GM12878 (cell line): Measurements from ENCODE around the gene HLA-DQB1. TPM values are rescaled to one million over a fixed set of nuclear protein-coding genes. Genes with fewer than 3 reads are reported as not detected.

Experiments used
- BACH1 ChIP-seq: fragments of 450-650 bp; IDR thresholded peaks from 2 replicates; pipeline ENCODE4 v1.6.1; 2017; ENCODE audit warnings: mild to moderate bottlenecking, borderline replicate concordance
- CEBPB ChIP-seq, 2 experiments: fragments of 150-350 bp in 1 of 2; IDR thresholded peaks; 2 replicates each; pipeline ENCODE4 v1.6.1; 2012 to 2014; ENCODE audit warnings: low read depth in 2 of 2, low read length in 2 of 2, borderline replicate concordance in 1 of 2, inconsistent platforms in 1 of 2
- EED ChIP-seq: sonication (generic); IDR thresholded peaks from 2 replicates; pipeline ENCODE4 v1.6.1; 2016; ENCODE audit warnings: antibody characterized with exemption, low read depth
- EGR1 ChIP-seq, 2 experiments: IDR thresholded peaks; 1 replicate in 1 of 2; 2 replicates in 1 of 2; pipeline ENCODE4 v1.6.1; 2011 to 2012; ENCODE audit warnings: low read depth in 2 of 2, low read length in 2 of 2, borderline replicate concordance in 1 of 2, mild to moderate bottlenecking in 1 of 2, moderate library complexity in 1 of 2
- GABPA ChIP-seq: IDR thresholded peaks from 2 replicates; pipeline ENCODE4 v1.6.1; 2014; ENCODE audit warnings: antibody characterized with exemption, low read depth, mild to moderate bottlenecking, inconsistent platforms
- HDGF ChIP-seq: fragments of 450-650 bp; IDR thresholded peaks from 2 replicates; pipeline ENCODE4 v1.6.1; 2016; ENCODE audit warnings: antibody characterized with exemption
- KLF5 ChIP-seq: fragments of 450-650 bp; IDR thresholded peaks from 2 replicates; pipeline ENCODE4 v1.6.1; 2014; ENCODE audit warnings: mild to moderate bottlenecking; ENCODE audit not compliant: partially characterized antibody
- LARP7 ChIP-seq: fragments of 450-650 bp; IDR thresholded peaks from 2 replicates; pipeline ENCODE4 v1.6.1; 2017; ENCODE audit warnings: mild to moderate bottlenecking
- NRF1 ChIP-seq: conservative IDR thresholded peaks from 2 replicates; pipeline ENCODE4 v1.6.1; 2011; ENCODE audit warnings: mild to moderate bottlenecking, low read depth, low read length, improper control_type of control experiment
- SMAD5 ChIP-seq: IDR thresholded peaks from 2 replicates; pipeline ENCODE4 v1.6.1; 2016; ENCODE audit warnings: antibody characterized with exemption, low read depth
- STAT1 ChIP-seq: fragments of 450-650 bp; conservative IDR thresholded peaks from 2 replicates; pipeline ENCODE4 v1.6.1; 2014; ENCODE audit warnings: antibody characterized with exemption, mild to moderate bottlenecking
- TARDBP ChIP-seq: IDR thresholded peaks from 2 replicates; pipeline ENCODE4 v1.6.1; 2016; ENCODE audit warnings: borderline replicate concordance
- polyA plus RNA-seq, 11 experiments: library from polyadenylated mRNA; depleted of rRNA in 4 of 11; unstranded in 6 of 11; stranded (reverse) in 5 of 11; fragments of >200 nt; fragmentation: Nextera tagmentation in 4 of 11; fragmentation: Illumina TruSeq in 1 of 11; extraction: Ambion mirVana in 4 of 11; extraction: Trizol in 1 of 11; gene quantifications; 1 replicate in 1 of 11; 2 replicates in 10 of 11; pipeline versions ENCODE4 v1.2.1 to v1.2.3, GENCODE V29; 2011 to 2016; ENCODE audit warnings: inconsistent platforms in 2 of 11, missing spikeins in 2 of 11, low read depth in 1 of 11
- total RNA-seq, 4 experiments: library from RNA; depleted of rRNA in 3 of 4; stranded (reverse); fragments of >200 nt in 3 of 4; fragmentation: Illumina TruSeq in 1 of 4; extraction: Trizol in 1 of 4; gene quantifications; 2 replicates each; pipeline versions ENCODE4 v1.2.1 to v1.2.3, GENCODE V29; 2013 to 2021
- TF ChIP-seq, protein P1 (sequence below): IDR thresholded peaks from 2 replicates; pipeline ENCODE4 v1.6.1; 2012; ENCODE audit warnings: low read depth, low read length, improper control_type of control experiment

HLA-DQB1 gene
- total and polyA plus RNA-seq, 10 of the 15 experiments (the other 5 are each of a cell fraction or from before 2014, with no cell fraction given): 38.1 to 403 (median 91.4) TPM

DNA sequence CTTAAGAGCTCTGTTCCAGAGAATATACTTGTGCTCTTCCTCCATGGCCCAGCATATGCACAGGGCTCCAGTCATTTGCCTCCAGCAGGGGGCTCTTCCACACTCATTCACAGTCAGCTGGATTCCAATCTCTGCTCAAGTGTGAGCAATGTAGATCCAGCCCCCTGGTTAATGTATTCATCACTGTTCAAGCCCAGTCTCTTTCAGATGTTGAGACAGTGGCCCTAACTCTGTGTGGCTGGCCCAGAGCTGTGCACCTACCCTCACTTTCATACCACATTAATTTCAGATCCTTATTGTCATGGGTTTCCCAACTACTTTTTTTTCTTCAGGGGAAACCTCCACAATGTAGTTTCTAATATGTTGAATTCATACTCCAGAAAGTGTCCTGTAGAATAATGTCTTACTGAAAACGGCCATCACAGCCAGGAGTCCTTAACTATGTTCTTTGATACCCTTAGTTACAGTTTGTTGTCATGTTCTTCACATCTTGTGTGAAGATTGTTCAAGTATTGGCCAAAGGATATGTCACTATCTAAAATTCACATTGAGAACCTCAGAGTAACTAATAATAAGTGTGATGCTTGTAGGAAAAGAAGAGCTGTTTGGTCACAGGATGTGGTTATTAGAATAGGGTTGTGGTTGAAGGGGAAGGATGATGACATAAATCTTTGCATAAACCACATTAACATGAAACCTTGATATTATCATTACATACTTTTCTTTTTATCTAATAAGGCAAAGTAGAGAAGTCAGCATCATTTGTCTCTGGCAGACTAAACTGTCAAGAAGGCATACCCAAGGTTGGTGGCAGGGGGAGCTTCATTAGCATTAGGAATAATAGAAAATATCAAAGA lies 43.7 kb downstream of the HLA-DQB1 start (continued):
- TF ChIP-seq CEBPB (IDR thresholded peaks at IDR 0.05; ENCODE audit: borderline replicate concordance in 1 of 2, low read depth in 2 of 2, low read length in 2 of 2) (peak in 1 of 2 experiments; percentile 70; a peak in 1 of 4 replicates), LARP7 (0 out of 2 replicates have a peak, but pooled peaks have one; percentile 40), EED (no peak; the same call in 1 of the 2 replicates), HDGF (no peak), BACH1 (no peak; the same call in 1 of the 2 replicates), TARDBP (no peak), EGR1 (IDR thresholded peaks at IDR 0.05; ENCODE audit: borderline replicate concordance in 1 of 2, low read depth in 2 of 2, low read length in 2 of 2) (no peak), KLF5 (peak; percentile 72), STAT1 (no peak), SMAD5 (0 out of 2 replicates have a peak, but pooled peaks have one; percentile 21), GABPA (peak; percentile 79), NRF1 (no peak)
- TF ChIP-seq, protein P1, sequence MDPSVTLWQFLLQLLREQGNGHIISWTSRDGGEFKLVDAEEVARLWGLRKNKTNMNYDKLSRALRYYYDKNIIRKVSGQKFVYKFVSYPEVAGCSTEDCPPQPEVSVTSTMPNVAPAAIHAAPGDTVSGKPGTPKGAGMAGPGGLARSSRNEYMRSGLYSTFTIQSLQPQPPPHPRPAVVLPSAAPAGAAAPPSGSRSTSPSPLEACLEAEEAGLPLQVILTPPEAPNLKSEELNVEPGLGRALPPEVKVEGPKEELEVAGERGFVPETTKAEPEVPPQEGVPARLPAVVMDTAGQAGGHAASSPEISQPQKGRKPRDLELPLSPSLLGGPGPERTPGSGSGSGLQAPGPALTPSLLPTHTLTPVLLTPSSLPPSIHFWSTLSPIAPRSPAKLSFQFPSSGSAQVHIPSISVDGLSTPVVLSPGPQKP: no peak
- TF ChIP-seq, all 136 proteins: peak for 64
